ENCODE results near the gene BAIAP2.

Gene BAIAP2

GRCh38 chr17:81115749-81116464 lies 81.0 kb downstream of the BAIAP2 start:
- no peak for TF ChIP-seq CTCF (IDR thresholded peaks at IDR 0.05)
- Histone ChIP-seq H3K27ac (no peak overlapping the region), H3K4me3 (no peak overlapping the region)
- DNase-seq (ENCODE audit: low spot score) = no peak

- no peak overlapping the region for H3K27ac ChIP-seq
- DNase-seq (ENCODE audit: low spot score) = no peak
- no peak overlapping the region for H3K4me3 ChIP-seq
- TF ChIP-seq CTCF (IDR thresholded peaks at IDR 0.05) = no peak
Measured at GRCh38 chr17:81116704-81117103, 81.8 kb downstream of the BAIAP2 start.

- DNase-seq (ENCODE audit: low spot score) = no peak
- Histone ChIP-seq H3K27ac (no peak overlapping the region), H3K4me3 (no peak overlapping the region)
- TF ChIP-seq CTCF (IDR thresholded peaks at IDR 0.05) = no peak
Measured at GRCh38 chr17:81117672-81118198, 82.8 kb downstream of the BAIAP2 start.

- no peak for DNase-seq (ENCODE audit: low spot score)
- no peak for TF ChIP-seq CTCF (IDR thresholded peaks at IDR 0.05)
- Histone ChIP-seq H3K4me3 (no peak overlapping the region), H3K27ac (no peak overlapping the region)
Measured at GRCh38 chr17:81118308-81119221, 83.6 kb downstream of the BAIAP2 start.

- no peak for DNase-seq (ENCODE audit: low spot score)
- no peak overlapping the region for H3K27ac ChIP-seq
- TF ChIP-seq CTCF (IDR thresholded peaks at IDR 0.05) = no peak
- H3K4me3 ChIP-seq = peak overlapping the region; percentile 62
Measured at GRCh38 chr17:81119223-81120148, 84.5 kb downstream of the BAIAP2 start.

- H3K4me3 ChIP-seq = no peak overlapping the region
- TF ChIP-seq CTCF (IDR thresholded peaks at IDR 0.05) = no peak
- H3K27ac ChIP-seq = no peak overlapping the region
- DNase-seq (ENCODE audit: low spot score) = no peak
Measured at GRCh38 chr17:81120149-81120484, 85.2 kb downstream of the BAIAP2 start.

All from coronary artery (tissue), 2 donors.